Gastroesophageal sphincter (tissue), 4 donors: ENCODE measurements around the gene WNK2. TPM values are rescaled to one million over a fixed set of nuclear protein-coding genes. Genes with fewer than 3 reads are reported as not detected.
"Not testable (repeated sequence)": the region's sequence is repeated elsewhere in the genome, so short reads cannot be mapped to it uniquely, and the experiment has no call there.

ENCODE experiments used
- ATAC-seq: fragments of 150-250 bp; one replicate; pipeline ENCODE4 v1.9.1; 2016; ENCODE audit warnings: mild to moderate bottlenecking, moderate library complexity
- H3K27ac ChIP-seq, 4 donors: fragments of 200-600 bp; sonication (generic) in 3 of 4; 1 replicate in 3 of 4; 2 replicates in 1 of 4; pipeline ENCODE4 v1.5.1; 2016 to 2019
- H3K27me3 ChIP-seq: fragments of 200-600 bp; sonication (generic); one replicate; pipeline ENCODE4 v1.5.1; 2019
- H3K36me3 ChIP-seq, 2 donors: fragments of 200-600 bp; sonication (generic); one replicate each; pipeline ENCODE4 v1.5.1; 2019; ENCODE audit warnings: control low read depth in 1 of 2
- H3K4me1 ChIP-seq, 3 donors: fragments of 200-600 bp; sonication (generic); 1 replicate in 2 of 3; 2 replicates in 1 of 3; pipeline ENCODE4 v1.5.1; 2016 to 2019; ENCODE audit warnings: control low read depth in 2 of 3
- H3K4me3 ChIP-seq, 2 donors: fragments of 200-600 bp; sonication (generic); one replicate each; pipeline ENCODE4 v1.5.1; 2019; ENCODE audit warnings: mild to moderate bottlenecking in 1 of 2, moderate library complexity in 1 of 2
- H3K9me3 ChIP-seq, 3 donors: fragments of 200-600 bp; sonication (generic); one replicate each; pipeline ENCODE4 v1.5.1; 2017 to 2019; ENCODE audit warnings: control low read depth in 2 of 3
- CTCF ChIP-seq, 4 experiments: fragments of 200-600 bp in 2 of 4; fragments of 450-650 bp in 2 of 4; sonication (generic) in 1 of 4; IDR thresholded peaks; one replicate each; pipeline ENCODE4 v1.5.1; 2017 to 2019; ENCODE audit warnings: antibody characterized with exemption in 4 of 4, mild to moderate bottlenecking in 2 of 4, moderate library complexity in 2 of 4
- EP300 ChIP-seq: sonication (generic); formaldehyde crosslinking; IDR thresholded peaks from one replicate; pipeline ENCODE4 v1.6.1; 2017; ENCODE audit warnings: antibody characterized with exemption, mild to moderate bottlenecking
- POLR2A ChIP-seq, 2 donors: fragments of 450-650 bp; IDR thresholded peaks; one replicate each; pipeline ENCODE4 v1.6.1; 2017; ENCODE audit warnings: antibody characterized with exemption in 2 of 2, mild to moderate bottlenecking in 2 of 2, moderate library complexity in 1 of 2
- POLR2AphosphoS5 ChIP-seq: sonication (generic); formaldehyde crosslinking; IDR thresholded peaks from one replicate; pipeline ENCODE4 v1.6.1; 2017; ENCODE audit warnings: antibody characterized with exemption
- WGBS, 2 donors: methylation state at CpG; one replicate each; pipeline ENCODE4 v1.1.5; 2018; ENCODE audit warnings: low coverage in 1 of 2; 5-methylcytosine and 5-hydroxymethylcytosine counted together
- total RNA-seq, 4 donors: library from RNA; depleted of rRNA; stranded (reverse); fragments of >200 nt; gene quantifications; one replicate each; pipeline ENCODE4 v1.1.0, GENCODE V29; 2016

The WNK2 gene
- total RNA-seq, 4 donors from 2014 or later = 26.8 to 104 (median 48.6) TPM

DNA sequence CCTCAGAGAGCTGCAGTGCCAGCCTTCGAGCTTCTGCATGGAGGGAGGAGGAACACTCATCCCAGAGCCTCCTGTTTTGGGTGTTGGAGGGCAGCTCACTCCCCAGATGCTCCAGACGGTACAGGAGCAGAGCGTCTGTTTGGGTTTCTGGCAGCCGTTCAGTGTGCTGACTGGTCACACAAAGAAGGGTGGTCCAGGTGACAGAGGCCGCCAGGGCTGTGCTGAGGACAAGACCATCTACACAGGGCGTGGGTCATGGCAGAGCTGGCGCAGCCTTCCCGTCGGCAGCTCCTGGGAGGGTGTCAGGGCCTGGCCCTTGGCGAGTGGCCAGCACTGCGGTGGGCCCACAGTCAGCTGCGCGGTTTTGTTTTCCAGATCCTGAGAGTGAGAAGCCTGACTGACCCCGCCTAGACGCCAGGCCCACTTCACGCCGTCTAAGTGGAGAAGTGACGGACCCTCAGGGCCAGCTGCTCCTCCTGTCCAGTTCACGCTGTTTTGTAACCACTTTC lies 136.1 kb downstream of the WNK2 start:
- ATAC-seq = no peak
- Histone ChIP-seq H3K36me3 (peaks cover 0 to 45% of the 10 kb centered on the region in 2 donors), H3K4me3 (no peak overlapping the region), H3K4me1 (no peaks in the 10 kb centered on the region), H3K27me3 (no peaks in the 10 kb centered on the region), H3K9me3 (no peaks in the 10 kb centered on the region), H3K27ac (no peak overlapping the region)
- WGBS, 2 donors = 69 to 94% methylated on average over 6 of the region's 19 CpGs
- no peak for TF ChIP-seq POLR2AphosphoS5
- TF ChIP-seq EP300 = no peak
- TF ChIP-seq POLR2A (IDR thresholded peaks at IDR 0.05) = no peak
- no peak for TF ChIP-seq CTCF (IDR thresholded peaks at IDR 0.05)

DNA sequence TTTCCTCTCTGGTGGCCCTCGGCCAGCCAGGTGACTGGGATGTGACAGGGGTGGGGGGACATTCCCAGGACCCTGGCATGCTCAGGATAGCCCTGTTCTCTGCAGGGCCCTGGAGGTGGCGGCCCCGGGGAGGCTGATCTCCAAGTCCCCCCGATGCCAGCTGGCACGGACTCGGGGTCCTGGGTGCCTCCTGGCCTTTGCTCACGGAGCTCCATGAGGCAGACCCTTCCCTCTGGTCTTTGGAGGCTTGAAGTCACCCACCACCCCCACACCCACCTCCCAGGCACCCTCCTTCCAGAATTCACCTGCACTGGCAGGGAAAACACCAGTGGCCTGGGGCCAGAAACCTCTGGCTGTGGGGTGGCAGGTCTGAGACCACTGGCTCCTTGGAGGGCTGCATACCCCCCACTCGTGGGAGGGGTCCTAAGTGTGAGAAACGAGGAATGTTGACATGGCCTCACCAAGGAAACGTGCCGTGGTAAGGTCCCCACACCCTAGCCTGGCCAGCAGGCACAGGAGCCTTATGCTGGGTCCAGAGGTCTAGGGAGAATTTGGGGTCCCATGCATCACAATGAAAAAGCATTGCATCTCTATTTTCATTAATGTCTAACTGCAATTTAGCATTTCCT lies 136.8 kb downstream of the WNK2 start:
- 80 to 94% methylated on average over 1 to 3 of the region's 11 CpGs for WGBS, 2 donors
- no peaks in the 10 kb centered on the region for H3K27me3 ChIP-seq
- no peak overlapping the region for H3K4me3 ChIP-seq
- peaks cover 0 to 45% of the 10 kb centered on the region in 2 donors for H3K36me3 ChIP-seq
- no peaks in the 10 kb centered on the region for H3K9me3 ChIP-seq
- TF ChIP-seq CTCF (IDR thresholded peaks at IDR 0.05) (no peak), POLR2AphosphoS5 (no peak), POLR2A (IDR thresholded peaks at IDR 0.05) (no peak), EP300 (no peak)
- no peak for ATAC-seq
- H3K27ac ChIP-seq = no peak overlapping the region
- H3K4me1 ChIP-seq = no peaks in the 10 kb centered on the region

DNA sequence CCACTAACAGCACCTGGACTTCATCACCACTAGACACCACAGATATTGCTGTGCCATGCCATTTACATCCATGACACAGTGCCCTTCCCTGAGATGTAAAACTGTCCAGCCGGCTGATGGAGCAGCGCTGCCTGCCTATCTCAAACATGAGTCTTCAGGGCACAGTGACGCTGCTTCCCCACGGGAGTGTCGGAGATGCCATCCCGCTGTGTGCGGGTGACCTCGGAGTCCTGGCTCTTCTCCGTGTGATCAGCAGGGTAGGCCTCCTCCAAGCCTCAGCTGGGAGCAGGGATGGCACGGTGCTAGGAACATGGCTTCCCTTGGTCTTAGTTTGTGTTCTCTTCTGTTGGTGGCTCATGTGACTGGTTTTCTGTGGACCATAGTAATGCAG lies 137.3 kb downstream of the WNK2 start:
- H3K4me3 ChIP-seq = no peak overlapping the region
- no peaks in the 10 kb centered on the region for H3K9me3 ChIP-seq
- TF ChIP-seq POLR2AphosphoS5 (no peak), POLR2A (IDR thresholded peaks at IDR 0.05) (no peak), EP300 (no peak), CTCF (IDR thresholded peaks at IDR 0.05) (no peak)
- no peaks in the 10 kb centered on the region for H3K27me3 ChIP-seq
- WGBS, 2 donors = 80% methylated on average over 2 of the region's 10 CpGs; no CpG with 5 or more reads in 1 of the 2 donors
- H3K27ac ChIP-seq = no peak overlapping the region
- H3K36me3 ChIP-seq = peaks cover 0 to 45% of the 10 kb centered on the region in 2 donors
- no peaks in the 10 kb centered on the region for H3K4me1 ChIP-seq
- ATAC-seq = no peak

DNA sequence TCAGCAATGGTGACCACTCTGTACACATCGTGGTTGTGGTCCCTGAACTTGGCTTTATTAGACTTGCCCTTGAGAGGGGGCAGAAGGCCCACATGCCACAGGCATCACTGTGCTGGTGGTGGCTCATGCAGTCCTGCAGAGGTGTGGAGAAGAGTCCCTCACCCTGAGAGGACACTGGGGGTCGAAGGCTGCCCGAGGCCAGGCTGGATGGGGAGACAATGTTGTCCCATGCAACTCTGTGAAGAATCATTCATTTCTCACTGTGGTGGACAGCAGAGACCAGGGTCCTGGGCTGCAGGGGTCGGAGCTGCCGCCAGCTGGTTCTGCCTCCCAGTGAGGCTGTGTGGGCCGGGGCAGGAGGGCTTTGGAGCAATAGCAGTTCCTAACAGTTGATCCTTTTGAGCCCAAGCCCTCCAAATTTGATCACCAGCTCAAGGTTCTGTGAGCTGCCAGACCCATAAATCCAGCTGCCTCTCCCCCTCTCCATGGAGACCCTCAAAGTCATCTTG lies 139.6 kb downstream of the WNK2 start:
- H3K4me1 ChIP-seq, H3K27ac ChIP-seq, H3K4me3 ChIP-seq, H3K9me3 ChIP-seq, H3K27me3 ChIP-seq, ATAC-seq: not testable (repeated sequence)
- WGBS, 2 donors = 90 to 93% methylated on average over 2 to 3 of the region's 6 CpGs
- H3K36me3 ChIP-seq = peaks cover 0 to 25% of the 10 kb centered on the region in 2 donors

DNA sequence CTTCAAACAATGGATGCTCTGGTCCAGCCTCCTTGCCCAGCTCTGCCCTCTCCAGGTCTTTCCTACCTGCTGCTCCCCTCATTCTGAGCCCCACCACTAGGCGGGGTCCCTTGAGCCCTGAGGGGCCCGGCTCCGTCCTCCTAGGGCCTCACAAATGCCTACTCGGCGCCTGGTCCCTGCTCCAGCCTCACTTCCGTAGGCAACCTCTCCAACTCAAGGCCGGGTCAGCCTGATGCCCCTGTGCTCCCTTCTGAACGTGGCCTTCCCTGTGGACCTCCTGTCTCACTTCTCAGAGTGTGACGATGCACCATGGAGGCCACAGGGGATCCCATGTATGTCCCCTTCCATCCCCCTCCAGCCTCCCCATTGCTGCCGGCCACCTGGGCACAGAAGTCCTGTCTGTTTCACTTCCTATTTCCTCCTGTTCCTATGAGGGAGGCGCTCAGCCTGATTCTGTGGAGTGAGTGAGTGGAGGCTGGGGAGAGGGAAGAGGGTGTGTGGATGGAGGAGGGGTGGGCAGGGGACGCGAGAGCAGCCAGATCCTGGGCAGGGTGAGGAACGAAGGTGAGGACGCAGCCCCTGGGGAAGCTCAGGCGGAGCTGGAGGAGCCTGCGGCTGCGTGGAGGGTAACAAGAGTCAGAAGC lies 140.4 kb downstream of the WNK2 start:
- Histone ChIP-seq H3K36me3 (peaks cover 0 to 19% of the 10 kb centered on the region in 2 donors), H3K4me3 (no peak overlapping the region), H3K27me3 (no peaks in the 10 kb centered on the region), H3K4me1 (no peaks in the 10 kb centered on the region), H3K27ac (no peak overlapping the region), H3K9me3 (no peaks in the 10 kb centered on the region)
- ATAC-seq = no peak
- TF ChIP-seq POLR2AphosphoS5 = no peak
- no peak for TF ChIP-seq EP300
- no peak for TF ChIP-seq POLR2A (IDR thresholded peaks at IDR 0.05)
- TF ChIP-seq CTCF (IDR thresholded peaks at IDR 0.05) = no peak
- 68% methylated on average over 13 of the region's 18 CpGs; no CpG with 5 or more reads in 1 of the 2 donors for WGBS, 2 donors
